ENCODE data around the gene KIAA1191.

Gene KIAA1191

GRCh38 chr5:176365351-176366231 lies 4.0 kb upstream of the KIAA1191 start, which contains the start of gene ARL10:
Gene ARL10 (plus strand): TSS chr5:176365487. CDS start chr5:176365564, 77 bp downstream.
- DNase-seq: peak in 3 of 4 experiments; percentile 10 to 30 (median 19)

- peak in 1 of 4 experiments; percentile 15 for DNase-seq
Measured at GRCh38 chr5:176364765-176365350, 3.3 kb upstream of the KIAA1191 start.

- no peak for DNase-seq
Measured at GRCh38 chr5:176362233-176362490, 598 bp upstream of the KIAA1191 start.

- no peak for DNase-seq
Measured at GRCh38 chr5:176360894-176361436, 599 bp downstream of the KIAA1191 start.

- no peak for DNase-seq
Measured at GRCh38 chr5:176359658-176360057, 1.9 kb downstream of the KIAA1191 start.

- no peak for DNase-seq
Measured at GRCh38 chr5:176356179-176356566, 5.4 kb downstream of the KIAA1191 start.

GRCh38 chr5:176355400-176356178 lies 6.0 kb downstream of the KIAA1191 start:
- no peak for DNase-seq

- no peak for DNase-seq
Measured at GRCh38 chr5:176353533-176353932, 8.0 kb downstream of the KIAA1191 start.

GRCh38 chr5:176352116-176352878 lies 9.3 kb downstream of the KIAA1191 start:
- DNase-seq: no peak

- DNase-seq: no peak
Measured at GRCh38 chr5:176350416-176350815, 11.1 kb downstream of the KIAA1191 start.

- DNase-seq: no peak
Measured at GRCh38 chr5:176342766-176343458, 18.7 kb downstream of the KIAA1191 start.

- DNase-seq: no peak
Measured at GRCh38 chr5:176342158-176342483, 19.4 kb downstream of the KIAA1191 start.

GRCh38 chr5:176341325-176342157 lies 20.0 kb downstream of the KIAA1191 start:
- no peak for DNase-seq

GRCh38 chr5:176339304-176339703 lies 22.3 kb downstream of the KIAA1191 start:
- DNase-seq: no peak

- no peak for DNase-seq
Measured at GRCh38 chr5:176337913-176338312, 23.7 kb downstream of the KIAA1191 start.

- DNase-seq: no peak
Measured at GRCh38 chr5:176334031-176334770, 27.4 kb downstream of the KIAA1191 start.

GRCh38 chr5:176320577-176320976 lies 41.0 kb downstream of the KIAA1191 start:
- no peak for DNase-seq

- DNase-seq: no peak
Measured at GRCh38 chr5:176319827-176320554, 41.6 kb downstream of the KIAA1191 start.

GRCh38 chr5:176317534-176318374 lies 43.8 kb downstream of the KIAA1191 start:
- DNase-seq: no peak
